NCI-H2196 (cell line): ENCODE data around the gene SNAPIN.
"Not testable (repeated sequence)": the region's sequence is repeated elsewhere in the genome, so short reads cannot be mapped to it uniquely, and the experiment has no call there.

Source experiments
- DNase-seq: peaks from one replicate; lab custom pipeline; 2025; ENCODE audit not compliant: unreplicated experiment; lab: John Stamatoyannopoulos, UW

SNAPIN gene

GRCh38 chr1:153646672-153647345 is 11.7 kb upstream of the SNAPIN start:
- DNase-seq, result no peak

GRCh38 chr1:153647346-153647714 is 11.2 kb upstream of the SNAPIN start:
- no peak for DNase-seq

DNA sequence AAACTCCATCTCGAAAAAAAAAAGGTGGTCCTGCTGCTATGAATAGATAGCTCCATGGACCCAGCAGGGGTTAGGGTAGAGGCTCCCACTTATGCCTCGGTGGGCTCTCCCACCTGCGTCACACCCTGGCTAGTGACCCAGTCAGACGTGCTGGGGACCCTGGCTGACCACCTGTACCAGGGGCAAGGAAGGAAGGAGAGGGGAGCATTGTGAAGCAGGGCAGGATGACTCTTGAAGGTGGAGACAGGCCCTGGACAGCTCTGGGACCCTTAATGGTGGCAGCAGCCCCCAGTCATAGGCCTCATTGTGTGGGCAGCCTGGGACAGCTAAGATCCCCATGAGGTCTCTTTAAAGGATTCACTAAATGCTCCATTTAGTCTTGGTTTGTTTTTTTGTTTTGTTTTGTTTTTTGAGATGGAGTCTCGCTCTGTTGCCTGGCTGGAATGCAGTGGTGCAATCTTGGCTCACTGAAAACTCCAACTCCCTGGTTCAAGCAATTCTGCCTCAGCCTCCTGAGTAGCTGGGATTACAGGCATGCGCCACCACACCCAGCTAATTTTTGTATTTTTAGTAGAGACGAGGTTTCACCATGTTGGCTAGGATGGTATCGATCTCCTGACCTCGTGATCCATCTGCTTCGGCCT is 10.4 kb upstream of the SNAPIN start:
- no peak for DNase-seq

GRCh38 chr1:153649137-153649862 is 9.2 kb upstream of the SNAPIN start:
- DNase-seq, result peak; percentile 67

DNA sequence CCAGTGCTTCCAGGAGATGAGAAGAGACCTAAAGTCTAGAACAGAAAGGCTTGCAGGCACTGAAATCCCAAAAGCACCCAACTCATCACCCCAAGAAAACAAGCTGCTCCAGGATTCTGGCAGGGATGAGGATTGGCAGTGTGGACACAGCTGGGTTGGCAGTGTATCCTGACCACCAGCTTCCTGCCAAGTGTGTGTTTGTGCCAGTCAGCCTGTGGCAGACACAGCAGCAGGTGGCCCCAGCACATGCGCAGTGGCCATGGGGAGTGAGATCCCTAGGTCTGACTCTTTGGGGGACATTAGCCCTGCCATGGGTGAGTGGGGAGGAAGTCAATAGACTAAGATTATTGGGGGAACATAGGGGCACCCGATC is 8.7 kb upstream of the SNAPIN start:
- DNase-seq, result peak; percentile 88

DNA sequence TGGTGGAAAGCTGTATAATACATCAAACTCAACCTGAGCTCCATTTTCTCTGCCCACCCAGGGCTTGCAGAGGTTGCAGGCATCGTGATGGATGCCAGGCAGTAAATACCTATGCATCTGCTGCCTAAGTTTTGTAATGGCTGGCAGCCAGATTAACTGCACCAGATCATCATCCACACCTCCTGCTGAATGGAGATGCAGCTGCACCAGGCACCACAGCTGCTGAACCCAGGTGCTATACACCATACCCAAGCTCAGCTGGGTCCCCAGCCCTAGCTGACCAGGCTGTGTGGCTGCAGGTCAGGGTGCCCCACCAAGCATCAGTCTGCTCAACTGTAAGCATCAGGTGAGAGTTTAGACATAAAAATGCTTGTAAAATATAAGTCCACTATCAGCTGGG is 6.7 kb upstream of the SNAPIN start:
- peak; percentile 23 for DNase-seq

- DNase-seq, result no peak
These were observed 5.5 kb upstream of the SNAPIN start for GRCh38 chr1:153652805-153653500.

DNA sequence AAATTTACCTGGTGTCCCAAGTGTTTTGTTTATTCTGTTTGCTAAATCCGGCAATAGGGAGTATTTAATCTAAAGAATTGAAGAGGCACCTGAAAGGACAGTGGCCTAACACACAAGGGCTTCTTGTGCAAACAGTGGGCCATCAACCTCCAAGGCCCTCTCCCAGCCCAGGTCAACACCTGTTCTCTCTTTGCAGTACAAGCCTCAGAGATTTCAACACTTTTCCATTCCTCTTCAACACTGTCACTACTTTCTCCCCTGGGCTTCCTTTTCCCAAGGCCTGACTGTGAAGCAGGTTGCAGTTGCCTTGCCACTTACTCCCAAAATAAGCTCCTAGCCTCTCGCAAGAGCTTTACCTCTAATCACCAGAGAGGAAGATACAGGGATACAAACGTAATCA is 3.2 kb upstream of the SNAPIN start:
- peak; percentile 22 for DNase-seq

- DNase-seq, result no peak
These were observed 652 bp downstream of the SNAPIN start for GRCh38 chr1:153659175-153659534.

GRCh38 chr1:153659656-153660055 is 1.2 kb downstream of the SNAPIN start:
- no peak for DNase-seq

DNA sequence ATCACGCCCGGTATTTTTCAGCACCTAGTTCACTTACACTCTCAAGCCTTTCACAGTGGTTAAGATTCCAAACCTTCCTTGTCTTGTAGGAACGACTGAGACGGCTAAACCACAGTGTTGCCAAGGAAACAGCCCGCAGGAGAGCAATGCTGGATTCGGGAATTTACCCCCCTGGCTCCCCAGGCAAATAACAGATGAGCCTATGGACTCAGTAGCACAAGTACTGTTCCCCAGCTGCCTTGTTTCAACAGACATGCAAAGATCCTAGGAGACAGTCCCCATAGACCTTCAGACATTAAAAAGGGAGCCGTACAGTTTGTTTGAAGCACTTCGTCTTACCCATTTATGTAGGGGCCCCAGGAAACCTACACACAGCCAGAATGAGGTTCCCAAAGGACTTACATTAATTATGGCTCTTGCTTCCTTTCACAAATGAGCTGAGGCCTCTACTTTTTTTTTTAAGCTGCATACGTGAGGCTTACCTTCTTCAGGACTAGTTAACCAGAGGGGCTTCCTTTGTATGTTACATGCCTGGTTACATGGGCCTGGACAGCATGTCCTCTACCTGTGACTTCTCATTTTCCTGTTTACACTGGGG is 2.7 kb downstream of the SNAPIN start:
- DNase-seq, result no peak

GRCh38 chr1:153662269-153662668 is 3.8 kb downstream of the SNAPIN start:
- DNase-seq, result no peak

- no peak for DNase-seq
These were observed 4.7 kb downstream of the SNAPIN start for GRCh38 chr1:153663211-153663610.

DNA sequence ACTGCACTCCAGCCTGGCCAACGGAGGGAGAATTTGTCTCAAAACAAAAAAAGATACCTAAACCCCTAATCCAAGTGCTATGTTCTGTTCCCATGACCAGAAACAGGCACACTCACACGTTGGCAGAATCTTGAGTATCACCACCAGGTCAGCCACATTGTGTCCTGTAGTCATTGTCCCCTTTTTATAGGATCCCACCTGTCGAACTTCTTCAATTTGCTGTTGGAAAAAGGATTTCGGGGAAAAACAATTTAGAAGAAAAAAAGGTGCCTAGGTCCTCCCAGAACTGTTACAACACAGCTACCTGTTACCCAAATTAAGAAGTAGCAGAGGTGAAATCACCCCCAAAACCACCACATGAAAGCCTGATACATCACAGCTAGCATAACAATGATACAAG is 8.9 kb downstream of the SNAPIN start:
- no peak for DNase-seq

DNA sequence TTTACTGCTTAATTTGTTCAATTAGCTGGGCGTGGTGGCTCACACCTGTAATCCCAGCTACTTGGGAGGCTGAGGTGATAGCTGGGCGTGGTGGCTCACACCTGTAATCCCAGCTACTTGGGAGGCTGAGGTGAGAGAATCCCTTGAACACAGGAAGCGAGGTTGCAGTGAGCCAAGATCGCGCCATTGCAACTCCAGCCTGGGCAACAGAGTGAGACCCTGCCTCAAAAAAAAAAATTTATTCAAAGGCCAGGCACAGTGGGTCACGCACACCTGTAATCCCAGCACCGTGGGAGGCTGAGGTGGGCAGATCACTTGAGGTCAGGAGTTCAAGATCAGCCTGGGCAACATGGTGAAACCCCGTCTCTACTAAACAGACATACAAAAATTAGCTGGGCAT is 10.2 kb downstream of the SNAPIN start:
- not testable (repeated sequence) for DNase-seq

- no peak for DNase-seq
These were observed 11.1 kb downstream of the SNAPIN start for GRCh38 chr1:153669606-153670005.

DNA sequence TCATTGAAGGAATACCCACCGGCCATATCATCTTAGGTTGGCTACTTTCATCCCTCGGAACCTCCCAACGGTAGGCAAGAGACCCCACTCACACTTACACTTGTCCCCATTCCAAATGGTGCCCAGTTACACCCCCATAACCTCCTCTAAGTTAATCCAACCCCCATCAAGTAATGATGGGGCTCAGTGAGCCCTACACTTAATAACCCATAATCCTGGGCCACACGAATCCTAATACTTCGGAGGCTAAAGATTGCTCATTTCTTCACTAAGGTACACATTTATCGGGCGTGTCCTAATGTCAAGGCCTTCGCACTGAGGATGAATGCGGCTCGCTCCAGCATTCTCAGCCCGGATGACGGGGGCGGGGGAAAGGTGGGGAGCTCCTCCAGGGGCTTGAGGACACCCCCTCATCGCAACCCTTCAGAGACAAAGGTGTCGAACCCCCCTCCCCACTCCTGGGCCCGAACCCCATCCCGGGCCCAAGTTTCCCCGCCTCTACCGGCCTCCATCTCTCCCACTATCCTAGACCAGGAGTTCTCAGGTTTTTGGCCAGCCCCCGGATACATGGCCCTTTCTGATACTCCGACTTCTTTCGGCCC is 11.9 kb downstream of the SNAPIN start:
- DNase-seq, result no peak

GRCh38 chr1:153670859-153671627 is 12.5 kb downstream of the SNAPIN start, which contains the start of gene ILF2:
ILF2 (minus strand) TSS chr1:153670993; CDS start chr1:153670922, 71 bp downstream.
- DNase-seq, result peak; percentile 97

DNA sequence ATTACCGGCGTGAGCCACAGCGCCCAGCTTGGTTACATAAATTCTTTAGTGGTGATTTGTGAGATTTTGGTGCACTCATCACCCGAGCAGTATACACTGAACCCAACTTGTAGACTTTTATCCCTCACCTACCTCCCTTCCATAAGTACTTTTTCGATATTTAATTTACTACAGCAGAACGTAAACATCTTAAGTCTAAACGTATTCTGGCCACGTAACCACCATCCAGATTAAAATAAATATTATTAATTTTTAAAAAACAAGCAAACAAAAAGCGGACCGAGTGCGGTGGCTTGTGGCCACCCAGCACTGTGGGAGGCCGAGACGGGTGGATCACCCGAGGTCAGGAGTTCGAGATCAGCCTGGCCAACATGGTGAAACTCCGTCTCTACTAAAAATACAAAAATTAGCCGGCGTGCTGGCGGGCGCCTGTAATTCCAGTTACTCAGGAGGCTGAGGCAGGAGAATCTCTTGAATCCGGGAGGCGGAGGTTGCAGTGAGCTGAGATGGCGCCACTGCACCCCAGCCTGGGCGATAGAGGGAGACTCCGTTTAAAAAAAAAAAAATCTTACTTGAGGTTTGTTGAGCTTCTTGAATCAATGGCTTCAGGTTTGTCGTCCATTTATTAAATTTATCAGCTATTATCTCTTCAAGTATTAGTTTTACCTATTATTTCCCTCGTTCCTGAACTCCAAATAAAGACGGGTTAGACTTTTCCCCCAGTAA is 13.3 kb downstream of the SNAPIN start:
- DNase-seq, result not testable (repeated sequence)
